GM12878 (cell line): ENCODE data around the gene RAD51B. TPM values are rescaled to one million over a fixed set of nuclear protein-coding genes. Genes with fewer than 3 reads are reported as not detected.

Source experiments
- CREB1 ChIP-seq: IDR thresholded peaks from 2 replicates; pipeline ENCODE4 v1.6.1; 2012; ENCODE audit warnings: low read depth, mild to moderate bottlenecking, inconsistent platforms
- CREM ChIP-seq: IDR thresholded peaks from 2 replicates; pipeline ENCODE4 v1.6.1; 2014; ENCODE audit warnings: antibody characterized with exemption, low read depth
- EED ChIP-seq: sonication (generic); IDR thresholded peaks from 2 replicates; pipeline ENCODE4 v1.6.1; 2016; ENCODE audit warnings: antibody characterized with exemption, low read depth
- IKZF1 ChIP-seq: fragments of 450-650 bp; conservative IDR thresholded peaks from 2 replicates; pipeline ENCODE4 v1.6.1; 2017; ENCODE audit warnings: antibody characterized with exemption, mild to moderate bottlenecking
- MEF2A ChIP-seq: IDR thresholded peaks from 2 replicates; pipeline ENCODE4 v1.6.1; 2011; ENCODE audit warnings: low read depth, mild to moderate bottlenecking, low read length, moderate library complexity; ENCODE audit not compliant: insufficient read depth
- MEF2B ChIP-seq: fragments of 450-650 bp; IDR thresholded peaks from 2 replicates; pipeline ENCODE4 v1.6.1; 2018; ENCODE audit warnings: mild to moderate bottlenecking, moderate library complexity; ENCODE audit not compliant: partially characterized antibody, poor library complexity, severe bottlenecking
- MTA2 ChIP-seq: fragments of 450-650 bp; IDR thresholded peaks from 2 replicates; pipeline ENCODE4 v1.6.1; 2016; ENCODE audit warnings: low read depth, mild to moderate bottlenecking, moderate library complexity
- NFIC ChIP-seq: IDR thresholded peaks from 2 replicates; pipeline ENCODE4 v1.6.1; 2012; ENCODE audit warnings: low read depth, mild to moderate bottlenecking, inconsistent platforms, low read length, moderate library complexity
- POLR2AphosphoS5 ChIP-seq: IDR thresholded peaks from 2 replicates; pipeline ENCODE4 v1.6.1; 2011; ENCODE audit warnings: mild to moderate bottlenecking, low read length, inconsistent platforms
- RAD21 ChIP-seq: IDR thresholded peaks from 2 replicates; pipeline ENCODE4 v1.6.1; 2011; ENCODE audit warnings: mild to moderate bottlenecking, low read depth, low read length, moderate library complexity; ENCODE audit not compliant: insufficient read depth
- SP1 ChIP-seq: IDR thresholded peaks from one replicate; pipeline ENCODE4 v1.6.1; 2011; ENCODE audit warnings: low read depth, low read length
- ZZZ3 ChIP-seq: IDR thresholded peaks from 2 replicates; pipeline ENCODE4 v1.6.1; 2011; ENCODE audit warnings: low read depth; ENCODE audit not compliant: control insufficient read depth, insufficient read length
- polyA plus RNA-seq, 11 experiments: library from polyadenylated mRNA; depleted of rRNA in 4 of 11; unstranded in 6 of 11; stranded (reverse) in 5 of 11; fragments of >200 nt; fragmentation: Nextera tagmentation in 4 of 11; fragmentation: Illumina TruSeq in 1 of 11; extraction: Ambion mirVana in 4 of 11; extraction: Trizol in 1 of 11; gene quantifications; 1 replicate in 1 of 11; 2 replicates in 10 of 11; pipeline versions ENCODE4 v1.2.1 to v1.2.3, GENCODE V29; 2011 to 2016; ENCODE audit warnings: inconsistent platforms in 2 of 11, missing spikeins in 2 of 11, low read depth in 1 of 11
- total RNA-seq, 4 experiments: library from RNA; depleted of rRNA in 3 of 4; stranded (reverse); fragments of >200 nt in 3 of 4; fragmentation: Illumina TruSeq in 1 of 4; extraction: Trizol in 1 of 4; gene quantifications; 2 replicates each; pipeline versions ENCODE4 v1.2.1 to v1.2.3, GENCODE V29; 2013 to 2021
- TF ChIP-seq, protein P1 (sequence below): fragments of 450-650 bp; IDR thresholded peaks from 2 replicates; pipeline ENCODE4 v1.6.1; 2017; ENCODE audit warnings: mild to moderate bottlenecking, moderate library complexity

The RAD51B gene
- total and polyA plus RNA-seq, 10 of the 15 experiments (the other 5 are each of a cell fraction or from before 2014, with no cell fraction given), result 9.8 to 26.8 (median 21.3) TPM

DNA sequence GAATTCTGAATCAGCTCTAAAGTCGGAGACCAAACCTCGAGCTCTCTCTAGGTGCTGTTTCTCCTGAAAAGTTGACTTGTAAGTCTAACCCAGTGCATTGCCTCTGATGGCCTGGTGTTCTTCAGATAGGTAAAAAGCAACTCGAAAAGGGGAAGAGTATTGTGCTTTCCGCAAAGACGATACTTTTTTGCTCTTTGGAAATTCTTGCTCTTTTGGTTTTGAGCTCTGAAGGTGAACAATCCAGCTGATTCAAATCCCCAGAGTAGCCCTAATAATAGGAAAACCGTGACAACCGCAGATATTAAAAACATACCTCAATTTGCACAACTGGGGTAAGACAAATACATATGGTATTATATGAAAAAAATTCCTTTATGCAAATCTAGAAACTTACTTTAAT lies 447.4 kb downstream of the RAD51B start (continued):
- TF ChIP-seq, protein P1, sequence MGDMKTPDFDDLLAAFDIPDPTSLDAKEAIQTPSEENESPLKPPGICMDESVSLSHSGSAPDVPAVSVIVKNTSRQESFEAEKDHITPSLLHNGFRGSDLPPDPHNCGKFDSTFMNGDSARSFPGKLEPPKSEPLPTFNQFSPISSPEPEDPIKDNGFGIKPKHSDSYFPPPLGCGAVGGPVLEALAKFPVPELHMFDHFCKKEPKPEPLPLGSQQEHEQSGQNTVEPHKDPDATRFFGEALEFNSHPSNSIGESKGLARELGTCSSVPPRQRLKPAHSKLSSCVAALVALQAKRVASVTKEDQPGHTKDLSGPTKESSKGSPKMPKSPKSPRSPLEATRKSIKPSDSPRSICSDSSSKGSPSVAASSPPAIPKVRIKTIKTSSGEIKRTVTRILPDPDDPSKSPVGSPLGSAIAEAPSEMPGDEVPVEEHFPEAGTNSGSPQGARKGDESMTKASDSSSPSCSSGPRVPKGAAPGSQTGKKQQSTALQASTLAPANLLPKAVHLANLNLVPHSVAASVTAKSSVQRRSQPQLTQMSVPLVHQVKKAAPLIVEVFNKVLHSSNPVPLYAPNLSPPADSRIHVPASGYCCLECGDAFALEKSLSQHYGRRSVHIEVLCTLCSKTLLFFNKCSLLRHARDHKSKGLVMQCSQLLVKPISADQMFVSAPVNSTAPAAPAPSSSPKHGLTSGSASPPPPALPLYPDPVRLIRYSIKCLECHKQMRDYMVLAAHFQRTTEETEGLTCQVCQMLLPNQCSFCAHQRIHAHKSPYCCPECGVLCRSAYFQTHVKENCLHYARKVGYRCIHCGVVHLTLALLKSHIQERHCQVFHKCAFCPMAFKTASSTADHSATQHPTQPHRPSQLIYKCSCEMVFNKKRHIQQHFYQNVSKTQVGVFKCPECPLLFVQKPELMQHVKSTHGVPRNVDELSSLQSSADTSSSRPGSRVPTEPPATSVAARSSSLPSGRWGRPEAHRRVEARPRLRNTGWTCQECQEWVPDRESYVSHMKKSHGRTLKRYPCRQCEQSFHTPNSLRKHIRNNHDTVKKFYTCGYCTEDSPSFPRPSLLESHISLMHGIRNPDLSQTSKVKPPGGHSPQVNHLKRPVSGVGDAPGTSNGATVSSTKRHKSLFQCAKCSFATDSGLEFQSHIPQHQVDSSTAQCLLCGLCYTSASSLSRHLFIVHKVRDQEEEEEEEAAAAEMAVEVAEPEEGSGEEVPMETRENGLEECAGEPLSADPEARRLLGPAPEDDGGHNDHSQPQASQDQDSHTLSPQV, result no peak
- TF ChIP-seq SP1 (no peak), CREB1 (peak; percentile 14; the same call in 1 of the 2 replicates), RAD21 (no peak), EED (peak; percentile 64), POLR2AphosphoS5 (no peak), MEF2B (peak; percentile 47), MTA2 (peak; percentile 12; the same call in 1 of the 2 replicates), ZZZ3 (no peak), MEF2A (peak; percentile 46; the same call in 1 of the 2 replicates), CREM (peak; percentile 36; the same call in 1 of the 2 replicates), NFIC (peak; percentile 92), IKZF1 (peak; percentile 63)
